ENCODE measurements around the gene PHLDB2.

PHLDB2 gene

DNA sequence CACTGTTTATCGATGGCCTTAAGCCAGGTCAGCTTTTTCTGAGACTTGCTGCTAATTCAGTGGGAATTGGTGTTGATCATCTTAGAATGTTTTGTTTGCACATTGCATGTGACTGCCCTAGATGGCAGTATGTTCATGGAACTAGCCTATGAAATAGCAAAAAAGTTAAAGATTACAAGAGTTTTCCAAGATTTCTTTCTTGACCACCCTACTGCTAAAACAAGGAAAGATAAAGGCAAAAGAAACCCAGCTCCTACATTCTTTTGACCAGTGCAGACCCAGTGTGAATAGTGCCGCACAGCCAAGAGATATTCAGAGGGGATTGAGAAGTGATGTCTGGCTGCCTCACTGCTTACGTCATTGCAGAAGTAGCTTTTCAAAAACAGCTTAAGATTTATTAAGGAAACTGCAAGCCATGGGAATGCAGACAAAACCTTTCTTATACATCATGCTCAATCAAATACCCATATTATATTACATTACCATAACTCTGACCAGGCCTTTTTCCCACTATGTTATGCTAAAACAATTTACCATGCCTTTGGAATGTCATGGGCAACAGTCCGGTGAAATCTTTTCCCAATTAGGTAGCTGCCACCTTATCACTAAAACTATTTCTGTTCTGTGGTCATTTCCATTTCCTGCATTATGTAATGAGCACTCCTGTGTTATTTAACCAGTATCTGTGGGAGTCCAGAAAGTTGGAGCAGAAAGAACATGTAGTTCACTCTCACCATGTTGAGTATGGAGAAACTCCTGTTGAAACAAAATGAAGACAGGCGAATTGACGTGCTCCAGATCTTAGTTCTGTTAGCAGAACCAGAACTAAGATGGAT, 6.0 kb downstream of the PHLDB2 start:
- TF ChIP-seq, protein P1, sequence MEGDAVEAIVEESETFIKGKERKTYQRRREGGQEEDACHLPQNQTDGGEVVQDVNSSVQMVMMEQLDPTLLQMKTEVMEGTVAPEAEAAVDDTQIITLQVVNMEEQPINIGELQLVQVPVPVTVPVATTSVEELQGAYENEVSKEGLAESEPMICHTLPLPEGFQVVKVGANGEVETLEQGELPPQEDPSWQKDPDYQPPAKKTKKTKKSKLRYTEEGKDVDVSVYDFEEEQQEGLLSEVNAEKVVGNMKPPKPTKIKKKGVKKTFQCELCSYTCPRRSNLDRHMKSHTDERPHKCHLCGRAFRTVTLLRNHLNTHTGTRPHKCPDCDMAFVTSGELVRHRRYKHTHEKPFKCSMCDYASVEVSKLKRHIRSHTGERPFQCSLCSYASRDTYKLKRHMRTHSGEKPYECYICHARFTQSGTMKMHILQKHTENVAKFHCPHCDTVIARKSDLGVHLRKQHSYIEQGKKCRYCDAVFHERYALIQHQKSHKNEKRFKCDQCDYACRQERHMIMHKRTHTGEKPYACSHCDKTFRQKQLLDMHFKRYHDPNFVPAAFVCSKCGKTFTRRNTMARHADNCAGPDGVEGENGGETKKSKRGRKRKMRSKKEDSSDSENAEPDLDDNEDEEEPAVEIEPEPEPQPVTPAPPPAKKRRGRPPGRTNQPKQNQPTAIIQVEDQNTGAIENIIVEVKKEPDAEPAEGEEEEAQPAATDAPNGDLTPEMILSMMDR (IDR thresholded peaks at IDR 0.05; ENCODE audit: control extremely low read depth, extremely low read depth, low read depth, missing control alignments), result no peak
- POLR2A ChIA-PET, result no interaction called here
- DNase-seq (ENCODE audit: extremely low spot score), result no peak
- CTCF ChIA-PET, result interaction anchor here (1.8 kb wide), 1 partner anchor 148 kb away, joined by 3 read pairs; no protein-coding TSS in a partner anchor

GRCh38 chr3:111867889-111868426, 8.9 kb downstream of the PHLDB2 start:
- TF ChIP-seq, protein P1 (IDR thresholded peaks at IDR 0.05; ENCODE audit: control extremely low read depth, extremely low read depth, low read depth, missing control alignments), result no peak
- DNase-seq (ENCODE audit: extremely low spot score), result no peak
- ChIA-PET POLR2A (no interaction called here), CTCF (interaction anchor here (0.7 to 1.5 kb wide), 3 partner anchors 9 to 153 kb away, joined by 3 to 5 read pairs (median 3); no protein-coding TSS in a partner anchor)

DNA sequence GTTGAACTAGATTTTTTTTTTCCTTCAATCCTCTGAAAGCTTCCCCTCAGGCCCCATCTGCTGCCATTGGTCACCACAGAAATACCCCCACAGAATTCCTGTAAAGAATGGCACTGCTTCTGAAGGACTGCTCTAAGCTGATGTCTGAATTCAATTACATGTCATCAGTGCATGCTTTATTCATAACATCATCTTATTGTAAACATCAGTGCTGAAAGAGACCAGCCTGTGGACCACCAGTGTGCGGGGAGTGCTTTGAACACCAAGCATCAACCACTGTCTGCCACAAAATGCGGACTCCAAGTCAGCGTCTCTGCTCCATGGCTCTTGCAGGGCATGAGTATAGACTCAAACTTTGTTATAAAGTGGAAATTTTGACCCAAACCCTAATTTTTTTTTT, 11.6 kb downstream of the PHLDB2 start:
- CTCF ChIA-PET, result interaction anchor here (0.9 to 1.4 kb wide), 2 partner anchors 10 to 154 kb away, joined by 3 read pairs; no protein-coding TSS in a partner anchor
- POLR2A ChIA-PET, result no interaction called here
- TF ChIP-seq, protein P1 (IDR thresholded peaks at IDR 0.05; ENCODE audit: control extremely low read depth, extremely low read depth, low read depth, missing control alignments), result no peak
- DNase-seq (ENCODE audit: extremely low spot score), result no peak

GRCh38 chr3:111871809-111872623, 13.0 kb downstream of the PHLDB2 start:
- TF ChIP-seq, protein P1 (IDR thresholded peaks at IDR 0.05; ENCODE audit: control extremely low read depth, extremely low read depth, low read depth, missing control alignments), result no peak
- ChIA-PET CTCF (interaction anchor here (1.1 to 1.2 kb wide), 2 partner anchors 10 to 62 kb away, joined by 3 read pairs; no protein-coding TSS in a partner anchor), POLR2A (no interaction called here)

GRCh38 chr3:111872979-111873378, 13.9 kb downstream of the PHLDB2 start:
- DNase-seq (ENCODE audit: extremely low spot score), result no peak
- ChIA-PET POLR2A (no interaction called here), CTCF (interaction anchor here (1.1 to 1.8 kb wide), 2 partner anchors 13 to 61 kb away, joined by 3 to 5 read pairs; no protein-coding TSS in a partner anchor)
- TF ChIP-seq, protein P1 (IDR thresholded peaks at IDR 0.05; ENCODE audit: control extremely low read depth, extremely low read depth, low read depth, missing control alignments), result no peak

More at GRCh38 chr3:111871809-111872623, 13.0 kb downstream of the PHLDB2 start:
- DNase-seq (ENCODE audit: extremely low spot score), result no peak

All from GM10248 (cell line).